Hematopoietic multipotent progenitor cell treated with erythropoietin and hydrocortisone succinate and interleukin-3 and kit ligand, for 17 days (in vitro differentiated cells): ENCODE measurements around the gene BCKDK.

Source experiments
- DNase-seq: peaks from one replicate; pipeline ENCODE4 v3.0.0-alpha.2; 2015; ENCODE audit warnings: low spot score

The BCKDK gene

GRCh38 chr16:31108035-31108793, at the start of gene BCKDK:
Gene BCKDK (plus strand): TSS chr16:31108386. CDS start chr16:31109224, 838 bp downstream.
- DNase-seq, result peak; percentile 65

GRCh38 chr16:31061126-31061812, 46.9 kb upstream of the BCKDK start:
- no peak for DNase-seq

GRCh38 chr16:31061813-31062440, 46.3 kb upstream of the BCKDK start:
- no peak for DNase-seq

GRCh38 chr16:31063495-31063842, 44.7 kb upstream of the BCKDK start:
- DNase-seq, result no peak

- DNase-seq, result no peak
Observed at GRCh38 chr16:31063843-31064611, 44.2 kb upstream of the BCKDK start.

- DNase-seq, result no peak
Observed at GRCh38 chr16:31064882-31065461, 43.2 kb upstream of the BCKDK start.

- DNase-seq, result no peak
Observed at GRCh38 chr16:31067342-31067741, 40.8 kb upstream of the BCKDK start.

GRCh38 chr16:31071861-31072260, 36.3 kb upstream of the BCKDK start:
- no peak for DNase-seq

GRCh38 chr16:31072540-31073141, 35.5 kb upstream of the BCKDK start:
- DNase-seq, result peak; percentile 52

GRCh38 chr16:31073142-31073969, 34.8 kb upstream of the BCKDK start:
- peak; percentile 81 for DNase-seq

- DNase-seq, result peak; percentile 96
Observed at GRCh38 chr16:31073970-31074813, 34.0 kb upstream of the BCKDK start, which contains the start of the genes ZNF646 and ZNF668. Gene ZNF646 (plus strand): TSS chr16:31074422. CDS start chr16:31076325, 1,903 bp downstream. Gene ZNF668 (minus strand): TSS chr16:31074240. CDS start chr16:31064459, 9,781 bp downstream.

GRCh38 chr16:31074814-31075183, 33.4 kb upstream of the BCKDK start:
- peak; percentile 39 for DNase-seq

- DNase-seq, result no peak
Observed at GRCh38 chr16:31076319-31076718, 31.9 kb upstream of the BCKDK start.

GRCh38 chr16:31077024-31077423, 31.2 kb upstream of the BCKDK start:
- DNase-seq, result no peak

GRCh38 chr16:31077592-31078396, 30.4 kb upstream of the BCKDK start:
- peak; percentile 64 for DNase-seq

- no peak for DNase-seq
Observed at GRCh38 chr16:31078597-31079341, 29.4 kb upstream of the BCKDK start.

GRCh38 chr16:31079342-31079944, 28.7 kb upstream of the BCKDK start:
- DNase-seq, result no peak
